Measurements from ENCODE around the gene LMO1.

Gene LMO1

GRCh38 chr11:8225589-8226036 lies 38.1 kb downstream of the LMO1 start:
- DNase-seq: peak; percentile 76

GRCh38 chr11:8224711-8225110 lies 39.0 kb downstream of the LMO1 start:
- DNase-seq: no peak

- no peak for DNase-seq
Observed at GRCh38 chr11:8224161-8224591, 39.5 kb downstream of the LMO1 start.

- no peak for DNase-seq
Observed at GRCh38 chr11:8223513-8223900, 40.2 kb downstream of the LMO1 start.

- peak; percentile 45 for DNase-seq
Observed at GRCh38 chr11:8222820-8223512, 40.7 kb downstream of the LMO1 start.

GRCh38 chr11:8221917-8222495 lies 41.7 kb downstream of the LMO1 start:
- DNase-seq: no peak

GRCh38 chr11:8221046-8221723 lies 42.5 kb downstream of the LMO1 start:
- no peak for DNase-seq

GRCh38 chr11:8220261-8221045 lies 43.2 kb downstream of the LMO1 start:
- no peak for DNase-seq

GRCh38 chr11:8219257-8220021 lies 44.2 kb downstream of the LMO1 start:
- DNase-seq: no peak

GRCh38 chr11:8218840-8219239 lies 44.8 kb downstream of the LMO1 start:
- DNase-seq: no peak

GRCh38 chr11:8218409-8218808 lies 45.3 kb downstream of the LMO1 start:
- no peak for DNase-seq

- no peak for DNase-seq
Observed at GRCh38 chr11:8217926-8218325, 45.8 kb downstream of the LMO1 start.

GRCh38 chr11:8217136-8217535 lies 46.5 kb downstream of the LMO1 start:
- no peak for DNase-seq

- no peak for DNase-seq
Observed at GRCh38 chr11:8213376-8213775, 50.3 kb downstream of the LMO1 start.

GRCh38 chr11:8209208-8209807 lies 54.4 kb downstream of the LMO1 start:
- DNase-seq: peak; percentile 54

GRCh38 chr11:8207080-8208000 lies 56.3 kb downstream of the LMO1 start:
- no peak for DNase-seq

- DNase-seq: no peak
Observed at GRCh38 chr11:8206251-8207079, 57.2 kb downstream of the LMO1 start.

- DNase-seq: no peak
Observed at GRCh38 chr11:8205566-8205965, 58.1 kb downstream of the LMO1 start.

GRCh38 chr11:8204596-8204995 lies 59.1 kb downstream of the LMO1 start:
- DNase-seq: no peak

- no peak for DNase-seq
Observed at GRCh38 chr11:8204025-8204424, 59.7 kb downstream of the LMO1 start.

Data from activated CD4-positive, CD25-positive, alpha-beta regulatory T cell treated with anti-CD3 and anti-CD28 coated beads, Interleukin-2, amount 50 U/mL, for 72 hours (primary cell).